HFF-Myc (cell line): ENCODE measurements around the gene CDON.

ENCODE experiments used
- DNase-seq: peaks from one replicate; pipeline ENCODE4 v3.0.0-alpha.2; 2011; ENCODE audit warnings: low read depth; ENCODE audit errors: extremely low read depth
- H3K4me3 ChIP-seq: replicated peaks from 2 replicates; pipeline ENCODE4 v1.5.1; 2011; ENCODE audit warnings: low read depth, mild to moderate bottlenecking, control low read depth, low read length
- CTCF ChIP-seq: IDR thresholded peaks from 2 replicates; pipeline ENCODE4 v1.5.1; 2012; ENCODE audit warnings: mild to moderate bottlenecking, low read depth, low read length, control low read depth; ENCODE audit errors: missing control alignments

The CDON gene

GRCh38 chr11:125982348-125982730 lies 80.3 kb downstream of the CDON start:
- no peak for DNase-seq
- no peak for TF ChIP-seq CTCF

GRCh38 chr11:125980436-125980835 lies 82.2 kb downstream of the CDON start:
- TF ChIP-seq CTCF = no peak
- no peak overlapping the region for H3K4me3 ChIP-seq
- DNase-seq = no peak

More at GRCh38 chr11:125982348-125982730, 80.3 kb downstream of the CDON start:
- H3K4me3 ChIP-seq = no peak overlapping the region

GRCh38 chr11:125979511-125979910 lies 83.2 kb downstream of the CDON start:
- no peak for DNase-seq
- no peak overlapping the region for H3K4me3 ChIP-seq
- TF ChIP-seq CTCF = no peak

- no peak for DNase-seq
- TF ChIP-seq CTCF = no peak
- no peak overlapping the region for H3K4me3 ChIP-seq
Measured at GRCh38 chr11:125978778-125979407, 83.8 kb downstream of the CDON start.

GRCh38 chr11:125978181-125978716 lies 84.4 kb downstream of the CDON start:
- no peak for TF ChIP-seq CTCF
- no peak overlapping the region for H3K4me3 ChIP-seq
- DNase-seq = no peak

GRCh38 chr11:125977333-125977732 lies 85.3 kb downstream of the CDON start:
- DNase-seq = no peak
- no peak for TF ChIP-seq CTCF
- H3K4me3 ChIP-seq = no peak overlapping the region

- H3K4me3 ChIP-seq = no peak overlapping the region
- no peak for TF ChIP-seq CTCF
- no peak for DNase-seq
Measured at GRCh38 chr11:125976156-125976555, 86.5 kb downstream of the CDON start.
